Ovary (tissue), 9 donors: Measurements from ENCODE around the gene RIPOR3. TPM values are rescaled to one million over a fixed set of nuclear protein-coding genes. Genes with fewer than 3 reads are reported as not detected.
A peak's percentile ranks its signal among the peaks of the same experiment; 100 is the strongest.

ENCODE experiments used
- DNase-seq, 5 donors: peaks; one replicate each; pipeline ENCODE4 v3.0.0-alpha.2; 2019 to 2020
- H3K27ac ChIP-seq, 2 donors: fragments of 200-600 bp; one replicate each; pipeline versions ENCODE4 v1.5.1 to v1.8.0; 2019 to 2022
- H3K27me3 ChIP-seq: fragments of 200-600 bp; one replicate; pipeline ENCODE4 v1.8.0; 2022
- H3K36me3 ChIP-seq: fragments of 200-600 bp; sonication (generic); one replicate; pipeline ENCODE4 v1.5.1; 2019
- H3K4me1 ChIP-seq: one replicate; pipeline ENCODE4 v1.8.1; 2013; ENCODE audit warnings: mild to moderate bottlenecking, moderate library complexity; ENCODE audit not compliant: insufficient read depth
- H3K4me3 ChIP-seq: fragments of 200-600 bp; sonication (generic); one replicate; pipeline ENCODE4 v1.5.1; 2017
- H3K9me3 ChIP-seq, 2 donors: fragments of 200-600 bp in 1 of 2; sonication (generic) in 1 of 2; one replicate each; pipeline versions ENCODE4 v1.5.1 to v1.8.1; 2013 to 2019; ENCODE audit warnings: mild to moderate bottlenecking in 1 of 2, moderate library complexity in 1 of 2
- EP300 ChIP-seq: sonication (generic); formaldehyde crosslinking; IDR thresholded peaks from one replicate; pipeline ENCODE4 v1.6.1; 2017; ENCODE audit warnings: antibody characterized with exemption
- POLR2A ChIP-seq: fragments of 450-650 bp; IDR thresholded peaks from one replicate; pipeline ENCODE4 v1.6.1; 2017; ENCODE audit warnings: antibody characterized with exemption, mild to moderate bottlenecking, moderate library complexity
- WGBS, 3 donors: extraction: QIAGEN DNeasy Blood & Tissue Kit in 1 of 3; methylation state at CpG; one replicate each; pipeline versions ENCODE4 v1.1.5 to v1.1.7; 2013 to 2017; 5-methylcytosine and 5-hydroxymethylcytosine counted together
- intact Hi-C, 4 donors: fragments of 100-400 bp; cut with DNase I; formaldehyde crosslinking; loops; one replicate each; pipeline versions ENCODE4 v1.11.0 to v1.15.1; 2022 to 2023
- polyA plus RNA-seq, 2 donors: library from polyadenylated mRNA; stranded (reverse); fragments of 200-250 nt in 1 of 2; fragments of 350-450 nt in 1 of 2; fragmentation: Illumina TruSeq in 1 of 2; extraction: RNeasy Lipid Tissue Mini Kit (QIAGEN cat#74804) in 1 of 2; gene quantifications; one replicate each; pipeline ENCODE4 v1.2.3, GENCODE V29; 2013 to 2014
- total RNA-seq, 7 donors: library from RNA; depleted of rRNA in 2 of 7; stranded (reverse); fragments of >200 nt in 2 of 7; fragmentation: NEBNext Ultra II Directional in 3 of 7; extraction: Animal tissue kit (Norgen Biotek cat#: 25700) in 3 of 7; gene quantifications; one replicate each; pipeline versions ENCODE4 v1.1.0 to v1.2.4, GENCODE V29; 2016 to 2023
- TF ChIP-seq, protein P1 (sequence below), 3 donors: fragments of 450-650 bp in 2 of 3; fragments of 200-600 bp in 1 of 3; IDR thresholded peaks; one replicate each; pipeline versions ENCODE4 v1.5.1 to v1.8.0; 2016 to 2022; ENCODE audit warnings: antibody characterized with exemption in 3 of 3, mild to moderate bottlenecking in 1 of 3
- donor health status: DM: no; HTN: no; CAD: no; lungs with moderate emphysema.
- donor health status: DM: no; HTN: no; CAD: no.
- donor health status: Bipolar disorder and iron deficiency.
- donor health status: DM: yes; HTN: yes; CAD: no.
- donor health status: DM: no; HTN: no; CAD: no.
- donor health status: DM: yes; HTN: yes; CAD: no.

Gene RIPOR3
- total and polyA plus RNA-seq, 9 donors, result 1.3 to 22.7 (median 8.0) TPM

DNA sequence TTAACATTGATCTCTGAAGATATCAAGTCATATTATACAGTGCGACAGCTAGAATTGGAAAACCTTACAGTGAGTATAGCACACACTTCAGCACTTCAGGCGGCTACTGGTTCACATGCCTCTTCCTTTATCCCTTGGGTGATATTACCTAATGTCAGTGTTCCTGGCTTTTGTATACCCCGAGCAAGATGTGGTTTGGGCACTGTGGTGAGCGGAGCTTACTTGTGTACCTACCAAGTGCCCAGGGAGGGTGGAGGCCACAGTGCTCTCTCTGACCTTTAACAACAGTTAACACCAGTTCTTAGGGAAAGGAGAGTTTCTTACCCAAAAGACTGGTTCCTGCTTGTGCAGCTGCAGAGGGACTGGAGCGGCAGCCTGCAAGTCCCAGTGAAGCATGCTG lies 116.8 kb downstream of the RIPOR3 start:
- TF ChIP-seq, protein P1, sequence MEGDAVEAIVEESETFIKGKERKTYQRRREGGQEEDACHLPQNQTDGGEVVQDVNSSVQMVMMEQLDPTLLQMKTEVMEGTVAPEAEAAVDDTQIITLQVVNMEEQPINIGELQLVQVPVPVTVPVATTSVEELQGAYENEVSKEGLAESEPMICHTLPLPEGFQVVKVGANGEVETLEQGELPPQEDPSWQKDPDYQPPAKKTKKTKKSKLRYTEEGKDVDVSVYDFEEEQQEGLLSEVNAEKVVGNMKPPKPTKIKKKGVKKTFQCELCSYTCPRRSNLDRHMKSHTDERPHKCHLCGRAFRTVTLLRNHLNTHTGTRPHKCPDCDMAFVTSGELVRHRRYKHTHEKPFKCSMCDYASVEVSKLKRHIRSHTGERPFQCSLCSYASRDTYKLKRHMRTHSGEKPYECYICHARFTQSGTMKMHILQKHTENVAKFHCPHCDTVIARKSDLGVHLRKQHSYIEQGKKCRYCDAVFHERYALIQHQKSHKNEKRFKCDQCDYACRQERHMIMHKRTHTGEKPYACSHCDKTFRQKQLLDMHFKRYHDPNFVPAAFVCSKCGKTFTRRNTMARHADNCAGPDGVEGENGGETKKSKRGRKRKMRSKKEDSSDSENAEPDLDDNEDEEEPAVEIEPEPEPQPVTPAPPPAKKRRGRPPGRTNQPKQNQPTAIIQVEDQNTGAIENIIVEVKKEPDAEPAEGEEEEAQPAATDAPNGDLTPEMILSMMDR (IDR thresholded peaks at IDR 0.05), result no peak
- no peak for TF ChIP-seq EP300
- TF ChIP-seq POLR2A, result no peak
- intact Hi-C loops, result loop anchor here in 3 of 4 donors (5.0 to 10.0 kb wide), 4 partner anchors 47 to 90 kb away; partner anchors contain the start of gene PTPN1 (in 1 of the 3)
- H3K36me3 ChIP-seq, result no peaks in the 10 kb centered on the region

DNA sequence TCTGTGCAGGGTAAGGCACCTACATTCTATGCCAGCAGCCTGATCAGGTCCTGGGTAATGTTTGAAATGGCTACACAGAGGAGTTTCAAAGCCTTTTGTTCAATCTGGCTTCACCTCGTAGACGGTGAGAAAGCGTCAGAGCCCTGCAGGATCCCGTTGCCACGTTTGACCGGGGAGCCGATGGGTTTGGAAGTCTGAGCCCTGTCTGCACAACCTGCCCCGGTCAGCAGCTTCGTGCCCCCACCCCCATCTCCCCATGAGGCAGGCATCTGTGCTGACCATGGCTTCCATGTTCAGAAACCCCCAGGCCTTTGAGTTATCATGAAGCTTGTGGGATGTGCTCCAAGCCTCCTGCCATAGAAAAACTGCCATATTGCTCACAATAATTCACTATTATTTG lies 117.2 kb downstream of the RIPOR3 start:
- 79 to 85% (median 83%) methylated on average over 9 of the region's 9 CpGs for WGBS, 3 donors
- no peaks in the 10 kb centered on the region for H3K36me3 ChIP-seq
- intact Hi-C loops, result loop anchor here in 3 of 4 donors (5.0 to 10.0 kb wide), 4 partner anchors 47 to 89 kb away; partner anchors contain the start of gene PTPN1 (in 1 of the 3)

More for the DNA sequence above, 116.8 kb downstream of the RIPOR3 start:
- Histone ChIP-seq H3K27ac (no peak overlapping the region), H3K4me3 (no peak overlapping the region), H3K4me1 (peaks cover 13% of the 10 kb centered on the region), H3K27me3 (no peaks in the 10 kb centered on the region), H3K9me3 (no peaks in the 10 kb centered on the region)
- DNase-seq, result no peak
- WGBS, 3 donors, result 92 to 95% (median 95%) methylated on average over 5 of the region's 5 CpGs

DNA sequence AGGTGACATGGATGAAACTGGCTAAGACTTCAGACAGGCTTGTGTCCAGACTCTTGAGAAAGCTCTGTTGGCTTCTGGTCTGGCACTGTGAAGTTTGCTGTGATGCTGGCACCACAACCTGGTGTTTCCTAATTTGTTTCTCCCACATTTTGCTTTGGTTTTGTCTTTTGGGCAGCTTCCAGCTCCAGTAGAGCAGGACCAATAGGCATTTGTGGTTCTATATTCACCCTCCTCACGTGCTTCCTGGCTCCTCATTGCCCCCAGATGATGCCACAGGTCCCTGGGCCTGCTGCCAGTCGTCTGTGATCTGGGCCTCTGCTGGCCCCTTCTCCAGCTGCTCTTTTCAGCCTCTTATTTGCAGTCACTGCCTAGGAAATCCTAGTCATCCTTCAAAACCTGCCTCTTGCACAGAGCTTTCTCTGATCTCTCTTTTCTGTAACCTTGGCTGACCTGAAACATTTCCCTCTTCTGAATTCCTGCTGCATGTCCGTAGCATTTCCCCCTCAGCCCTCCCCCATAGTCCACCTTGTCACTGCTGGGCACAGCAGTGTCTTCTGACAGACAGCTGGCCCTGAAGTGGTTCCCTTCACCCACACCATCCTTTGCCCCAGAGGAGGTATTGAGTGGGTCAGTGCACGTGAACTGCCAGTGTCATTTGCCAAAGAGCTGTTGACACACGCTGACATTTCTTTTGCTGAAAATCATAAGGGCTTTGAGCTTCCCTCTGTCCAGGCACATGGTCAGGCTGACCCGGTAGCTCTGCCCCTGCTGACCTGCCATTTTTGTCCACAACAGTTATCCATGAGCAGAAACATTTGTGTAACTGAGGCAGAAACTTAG lies 118.2 kb downstream of the RIPOR3 start:
- Histone ChIP-seq H3K36me3 (no peaks in the 10 kb centered on the region), H3K27ac (peak overlapping the region in 1 of 2 donors; percentile 46), H3K4me1 (peaks cover 13% of the 10 kb centered on the region), H3K9me3 (no peaks in the 10 kb centered on the region), H3K4me3 (no peak overlapping the region), H3K27me3 (no peaks in the 10 kb centered on the region)
- intact Hi-C loops, result loop anchor here in 3 of 4 donors (5.0 to 10.0 kb wide), 4 partner anchors 46 to 88 kb away; partner anchors contain the start of gene PTPN1 (in 1 of the 3)
- WGBS, 3 donors, result 31 to 35% (median 32%) methylated on average over 6 of the region's 6 CpGs
- peak; percentile 56 to 73 (median 68) for DNase-seq
- TF ChIP-seq POLR2A, result no peak
- no peak for TF ChIP-seq EP300
- TF ChIP-seq, protein P1 (IDR thresholded peaks at IDR 0.05), result no peak

More for the DNA sequence above, 117.2 kb downstream of the RIPOR3 start:
- no peak for DNase-seq
- H3K27me3 ChIP-seq, result no peaks in the 10 kb centered on the region
- H3K27ac ChIP-seq, result no peak overlapping the region
- TF ChIP-seq, protein P1 (IDR thresholded peaks at IDR 0.05), result no peak
- TF ChIP-seq POLR2A (no peak), EP300 (no peak)
- H3K9me3 ChIP-seq, result no peaks in the 10 kb centered on the region
- H3K4me3 ChIP-seq, result no peak overlapping the region
- H3K4me1 ChIP-seq, result peaks cover 13% of the 10 kb centered on the region

DNA sequence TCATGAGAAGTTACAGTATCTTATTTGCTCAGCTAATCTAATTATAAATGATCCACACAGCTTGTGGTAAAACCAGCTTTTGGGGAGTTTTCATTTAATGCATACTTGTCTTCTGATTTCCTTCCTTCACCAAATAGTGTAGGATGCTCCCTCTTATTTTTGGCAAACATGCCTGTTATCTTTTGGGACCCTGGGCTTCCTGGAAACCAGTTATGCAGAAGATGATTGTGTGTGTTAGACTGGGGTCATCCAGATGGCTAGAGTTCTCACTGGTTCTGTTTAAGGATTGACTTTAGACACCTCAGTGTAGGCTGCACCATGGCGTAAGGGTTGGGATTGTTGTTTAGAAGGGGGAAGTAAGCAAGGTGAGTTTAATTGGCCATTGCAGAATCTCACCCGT lies 119.9 kb downstream of the RIPOR3 start:
- intact Hi-C loops, result loop anchor here in 3 of 4 donors (5.0 to 10.0 kb wide), 4 partner anchors 44 to 87 kb away; partner anchors contain the start of gene PTPN1 (in 1 of the 3)

More for the DNA sequence above, 119.9 kb downstream of the RIPOR3 start:
- no peak overlapping the region for H3K27ac ChIP-seq
- no peak overlapping the region for H3K4me3 ChIP-seq
- H3K9me3 ChIP-seq, result no peaks in the 10 kb centered on the region
- no peak for DNase-seq
- H3K27me3 ChIP-seq, result no peaks in the 10 kb centered on the region
- TF ChIP-seq, protein P1 (IDR thresholded peaks at IDR 0.05), result no peak
- TF ChIP-seq POLR2A, result no peak
- TF ChIP-seq EP300, result no peak
- peaks cover 13% of the 10 kb centered on the region for H3K4me1 ChIP-seq
- 87 to 92% (median 89%) methylated on average over 2 of the region's 2 CpGs for WGBS, 3 donors
- no peaks in the 10 kb centered on the region for H3K36me3 ChIP-seq
